Measurements from ENCODE around the gene SPATA22. TPM values are rescaled to one million over a fixed set of nuclear protein-coding genes. Genes with fewer than 3 reads are reported as not detected.
"Not testable (repeated sequence)": the region's sequence is repeated elsewhere in the genome, so short reads cannot be mapped to it uniquely, and the experiment has no call there.

SPATA22 gene
- polyA plus RNA-seq, 1 donor = 0.32 TPM

DNA sequence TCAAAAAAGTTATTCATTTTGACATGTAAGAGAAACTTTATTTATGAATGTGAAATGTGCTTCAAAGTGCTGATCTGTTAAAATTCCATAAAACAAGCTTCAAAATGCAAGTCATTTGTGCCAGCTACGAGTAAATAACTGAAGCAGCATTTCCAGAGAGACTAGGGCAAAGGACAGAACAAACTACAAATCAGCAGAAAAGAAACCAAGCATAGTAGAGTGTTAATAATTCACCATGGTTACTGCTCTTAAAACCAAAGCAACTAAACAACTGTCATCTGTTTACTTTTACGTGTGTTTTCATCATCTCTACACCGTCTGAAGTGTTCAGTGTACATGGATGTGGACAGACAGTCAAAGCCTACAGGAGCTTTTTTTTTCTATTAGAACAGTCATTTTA, 2.6 kb upstream of the SPATA22 start:
- DNase-seq = no peak

DNA sequence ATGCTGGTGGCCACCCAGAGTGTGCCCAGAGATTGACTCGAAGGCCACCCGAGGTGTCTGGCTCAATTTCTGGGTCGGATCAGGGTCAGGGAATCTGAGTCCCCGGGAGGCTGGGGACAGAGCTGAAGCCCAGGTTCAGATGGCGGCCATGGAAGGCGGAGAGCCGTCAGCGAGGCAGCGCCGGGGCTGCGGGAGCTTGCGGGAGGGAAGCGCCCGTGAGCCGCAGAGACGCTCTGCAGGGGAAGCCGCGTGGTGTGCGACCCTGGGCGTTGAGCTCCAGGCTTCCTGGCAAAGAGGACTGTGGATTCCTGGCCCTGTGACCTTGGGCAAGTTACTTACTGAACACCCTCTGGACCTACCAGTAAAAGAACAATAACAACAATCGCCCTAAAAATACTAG, 518 bp upstream of the SPATA22 start:
- DNase-seq = no peak

DNA sequence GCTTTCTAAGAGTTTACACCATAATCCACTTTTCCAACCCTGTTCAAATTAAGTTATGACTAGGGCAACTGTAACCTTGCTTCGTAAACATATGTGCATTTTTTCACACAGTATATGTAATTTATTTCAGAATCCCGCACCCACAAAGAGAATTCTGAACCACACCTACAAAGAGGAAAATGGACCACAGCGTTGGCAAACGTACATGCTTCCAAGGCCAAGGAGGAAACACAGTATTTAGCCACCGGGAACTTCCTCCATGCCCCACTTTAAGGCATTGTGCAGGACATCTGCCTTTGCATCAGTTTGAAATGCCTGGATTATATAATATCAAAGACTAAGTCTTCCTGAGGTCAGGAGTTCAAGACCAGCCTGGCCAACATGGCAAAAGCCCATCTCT, 2.1 kb downstream of the SPATA22 start:
- no peak for DNase-seq

DNA sequence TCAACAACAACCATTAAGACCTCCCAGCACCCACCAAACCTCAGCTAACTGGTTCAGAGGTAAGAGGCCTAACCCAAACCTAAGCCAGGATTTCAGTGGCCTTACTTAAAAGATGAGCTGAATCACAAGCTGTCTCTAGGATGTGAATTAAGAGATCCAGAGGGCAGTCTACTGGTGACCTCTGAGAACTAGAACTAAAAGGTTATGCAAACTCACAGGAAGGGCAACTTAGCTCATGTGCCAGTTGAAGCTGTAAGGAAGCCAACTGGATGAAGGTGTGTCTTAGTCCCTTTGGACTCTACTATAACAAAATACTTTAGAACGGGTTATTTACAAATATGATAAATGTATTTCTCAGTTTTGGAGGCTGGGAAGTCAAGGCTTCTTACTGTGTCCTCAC, 5.3 kb downstream of the SPATA22 start:
- DNase-seq = not testable (repeated sequence)

DNA sequence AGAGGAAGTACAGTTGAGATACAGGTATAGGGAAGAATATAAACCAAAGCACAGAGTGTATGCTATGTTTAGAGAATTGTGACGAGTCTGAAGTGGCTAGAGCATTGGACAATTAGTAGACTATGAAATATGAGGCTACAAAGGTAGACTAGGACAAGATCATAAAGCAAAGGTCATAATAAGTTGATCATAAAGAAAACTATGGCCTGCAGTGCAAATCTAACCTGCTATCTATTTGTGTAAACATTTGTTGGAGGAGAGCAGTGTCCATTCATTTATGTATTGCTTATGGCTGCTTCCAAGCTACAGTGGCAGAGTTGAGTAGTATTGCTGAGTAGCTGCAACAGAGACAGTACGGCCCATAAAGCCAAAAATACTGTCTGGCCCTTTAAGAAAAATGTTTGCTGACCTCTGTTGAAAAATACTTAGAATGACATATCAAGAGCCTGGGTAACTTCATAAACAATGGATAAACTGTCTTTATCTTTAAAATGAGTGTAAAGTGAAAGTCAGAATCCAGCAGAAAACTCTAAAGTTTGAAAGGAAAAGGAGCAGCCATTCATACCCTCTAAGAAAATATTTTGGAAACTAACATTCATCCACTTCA, 23.5 kb downstream of the SPATA22 start:
- DNase-seq = no peak

DNA sequence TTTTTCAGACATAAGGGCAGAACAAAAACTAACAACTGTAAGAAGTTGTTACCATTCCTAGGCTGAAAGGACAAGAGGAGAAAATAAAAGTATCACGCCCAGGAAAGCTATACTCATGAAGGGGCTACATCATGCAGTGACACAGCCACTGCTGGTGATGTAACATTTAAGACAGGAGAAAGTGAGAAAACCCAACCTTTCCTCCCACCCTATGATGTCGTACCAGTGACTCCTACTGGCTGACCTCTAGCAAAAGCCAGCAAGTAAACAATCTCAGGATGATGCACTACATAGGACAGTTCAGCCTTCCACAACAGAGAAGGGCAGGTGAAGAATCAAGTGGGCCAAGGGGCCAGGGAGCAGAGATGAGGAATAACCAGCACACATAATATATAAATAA, 24.0 kb downstream of the SPATA22 start:
- no peak for DNase-seq

DNA sequence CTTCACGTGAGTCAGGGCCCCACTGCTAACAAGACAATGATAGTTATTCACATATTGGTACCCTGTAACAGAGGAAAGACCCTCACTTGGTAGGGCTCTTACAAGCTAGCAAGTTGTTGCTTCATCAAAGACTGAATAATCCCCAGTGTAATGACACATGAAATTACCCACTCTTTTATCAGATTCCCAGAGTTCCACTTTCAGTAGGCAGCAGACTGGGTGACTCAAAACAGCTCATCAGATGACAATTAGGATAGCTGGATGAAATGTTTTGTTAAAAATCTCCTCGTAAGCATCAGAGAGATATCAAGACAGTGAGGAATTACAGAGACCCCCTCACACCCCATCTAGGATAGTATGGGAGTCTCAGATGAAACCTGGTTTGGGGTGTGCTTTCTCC, 31.2 kb downstream of the SPATA22 start:
- no peak for DNase-seq

DNA sequence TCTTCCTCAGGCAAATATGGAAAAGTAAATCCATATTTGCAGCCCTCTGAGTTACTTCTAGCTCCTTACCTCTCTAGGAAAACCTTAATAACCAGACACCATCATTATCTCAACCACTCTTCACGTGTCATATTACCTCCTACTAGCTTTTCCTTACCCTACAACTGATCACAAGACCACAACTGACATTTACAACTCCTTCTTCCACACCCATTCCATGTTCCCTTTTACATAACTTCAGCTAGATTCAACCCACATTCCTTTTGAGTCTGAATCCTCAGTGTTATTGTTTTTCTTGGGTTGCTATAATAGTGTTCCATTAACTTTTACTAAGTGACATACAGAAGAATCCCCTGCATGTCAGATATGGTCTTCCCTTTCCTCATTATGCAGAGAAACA, 33.3 kb downstream of the SPATA22 start:
- no peak for DNase-seq

DNA sequence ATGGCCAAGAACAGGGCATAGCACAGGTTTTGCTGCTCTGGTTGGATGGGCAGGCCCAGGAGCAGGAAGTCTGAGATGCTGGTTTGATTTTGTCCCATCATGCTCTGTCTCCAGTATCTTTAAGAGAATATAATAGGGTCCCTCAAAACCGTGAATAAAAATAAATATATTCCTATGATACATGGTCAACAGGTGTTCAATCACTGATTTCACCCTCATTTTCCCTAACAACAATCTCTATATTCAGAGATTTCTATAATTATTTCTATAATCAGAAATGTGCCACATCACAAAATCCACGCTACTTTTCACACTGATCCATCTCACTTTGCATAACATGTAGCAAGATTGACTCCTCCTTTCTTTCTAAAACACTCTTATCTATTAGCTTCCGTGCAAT, 37.9 kb downstream of the SPATA22 start, which contains the start of gene OR1E2:
Gene OR1E2, minus strand, starts transcription at position 101 of the 400 bp plus-strand sequence. Its CDS starts 0 bp downstream, at position 101.
- DNase-seq = no peak

DNA sequence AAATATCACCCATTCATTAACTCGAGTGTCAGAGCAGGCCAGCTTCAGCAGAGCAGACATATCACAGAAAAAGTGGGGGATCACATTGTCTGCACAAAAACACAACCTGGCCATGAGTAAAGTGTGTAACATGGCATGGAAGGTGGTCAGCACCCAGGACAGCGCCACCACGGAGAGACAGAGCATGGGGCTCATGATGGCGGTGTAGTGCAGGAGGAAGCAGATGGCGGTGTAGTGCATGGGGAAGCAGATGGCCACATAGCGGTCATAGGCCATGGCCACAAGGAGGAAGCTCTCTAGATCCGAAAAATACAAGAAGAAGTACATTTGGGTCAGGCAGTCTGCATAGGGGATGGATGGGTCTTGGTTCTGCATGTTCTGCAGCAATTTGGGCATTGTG, 38.4 kb downstream of the SPATA22 start:
- not testable (repeated sequence) for DNase-seq

DNA sequence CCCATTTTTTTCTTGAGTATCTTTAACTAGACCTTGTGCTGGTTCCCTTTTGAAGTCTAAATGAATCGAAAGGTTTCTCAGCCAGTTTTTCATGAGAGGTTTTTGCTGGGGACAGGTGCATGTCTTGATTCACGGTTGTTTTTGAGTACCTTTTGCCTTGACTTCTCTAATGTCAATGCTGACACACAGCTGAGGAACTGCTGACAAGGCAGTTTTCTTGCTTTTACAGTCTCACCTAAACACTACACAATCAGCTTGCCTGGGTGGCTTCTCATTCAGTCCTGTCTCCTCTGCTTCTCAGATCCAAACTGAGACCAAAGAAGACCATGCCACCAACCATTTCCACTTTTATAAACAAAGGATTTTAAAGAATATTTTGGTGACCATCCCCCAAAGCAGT, 53.4 kb downstream of the SPATA22 start:
- DNase-seq = no peak

DNA sequence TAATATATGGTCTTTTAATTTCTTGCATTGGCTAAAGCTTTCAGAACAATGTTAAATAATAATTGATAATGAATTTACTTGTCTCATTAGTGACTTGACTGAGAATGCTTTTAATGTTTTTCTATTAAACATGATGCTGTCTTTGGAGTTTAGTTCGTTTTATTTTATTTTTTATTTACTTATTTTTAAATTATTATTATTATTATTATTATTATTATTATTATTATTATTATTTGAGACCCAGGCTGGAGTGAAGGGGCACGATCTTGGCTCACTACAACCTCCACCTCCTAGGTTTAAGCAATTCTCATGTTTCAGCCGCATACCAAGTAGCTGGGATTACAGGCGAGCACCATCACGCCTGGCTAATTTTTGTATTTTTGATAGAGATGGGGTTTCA, 56.0 kb downstream of the SPATA22 start:
- DNase-seq = no peak

DNA sequence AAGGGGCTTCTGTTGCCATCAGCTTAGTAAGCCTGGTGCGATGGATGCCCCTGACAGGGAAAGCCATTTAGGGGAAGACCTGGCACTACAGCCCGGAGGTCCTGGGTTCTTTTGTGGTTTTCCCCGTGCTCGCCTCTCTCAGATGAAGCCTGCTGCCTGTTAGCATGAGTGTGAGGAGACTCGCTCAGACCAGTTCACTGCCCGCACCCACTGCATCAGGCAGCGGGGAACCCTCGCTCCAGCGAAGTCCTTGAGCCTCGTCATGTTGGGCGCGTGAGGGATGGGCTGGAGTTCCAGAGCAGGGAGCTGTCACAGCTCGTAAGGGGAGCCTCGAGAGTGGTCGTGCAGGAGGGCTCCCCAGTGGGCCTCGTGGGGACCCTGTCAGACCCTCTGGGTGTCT, 59.4 kb downstream of the SPATA22 start:
- DNase-seq = not testable (repeated sequence)

DNA sequence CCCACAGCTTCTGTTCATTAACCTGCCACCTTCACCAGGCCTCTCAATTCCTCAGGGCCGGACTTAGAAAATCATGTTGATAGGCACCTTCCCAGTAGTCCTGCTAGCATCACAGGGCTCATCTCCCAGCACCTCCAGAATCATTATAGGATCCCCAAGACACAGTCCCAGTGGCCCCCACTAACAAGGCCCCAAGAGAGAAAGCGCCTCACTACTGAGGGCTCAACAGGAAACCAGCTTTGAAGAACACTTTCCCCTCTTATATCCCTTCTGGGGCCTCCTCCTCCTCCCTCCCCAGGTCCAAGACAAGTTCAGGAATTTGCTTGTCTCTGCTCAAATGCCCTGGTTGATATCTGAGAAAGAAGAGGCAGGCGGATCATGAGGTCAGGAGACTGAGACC, 60.5 kb downstream of the SPATA22 start, which contains the start of gene OR3A3:
Gene OR3A3, plus strand, starts transcription at position 301 of the 400 bp plus-strand sequence.
- DNase-seq = no peak

DNA sequence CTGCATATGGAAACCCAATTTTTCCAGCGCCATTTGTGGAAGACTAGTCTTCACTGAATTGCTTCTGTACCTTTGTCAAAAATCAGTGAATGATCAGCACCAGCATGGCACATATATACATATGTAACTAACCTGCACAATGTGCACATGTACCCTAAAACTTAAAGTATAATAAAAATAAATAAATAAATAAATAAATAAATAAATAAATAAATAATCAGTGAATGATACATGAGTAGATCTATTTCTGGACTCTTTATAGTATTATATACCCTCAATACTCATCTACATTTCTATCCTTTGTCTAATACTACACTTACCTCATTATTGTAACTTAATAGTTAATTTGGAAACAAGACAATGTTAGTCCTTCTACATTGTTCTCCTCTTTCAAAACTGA, 67.8 kb downstream of the SPATA22 start:
- not testable (repeated sequence) for DNase-seq

DNA sequence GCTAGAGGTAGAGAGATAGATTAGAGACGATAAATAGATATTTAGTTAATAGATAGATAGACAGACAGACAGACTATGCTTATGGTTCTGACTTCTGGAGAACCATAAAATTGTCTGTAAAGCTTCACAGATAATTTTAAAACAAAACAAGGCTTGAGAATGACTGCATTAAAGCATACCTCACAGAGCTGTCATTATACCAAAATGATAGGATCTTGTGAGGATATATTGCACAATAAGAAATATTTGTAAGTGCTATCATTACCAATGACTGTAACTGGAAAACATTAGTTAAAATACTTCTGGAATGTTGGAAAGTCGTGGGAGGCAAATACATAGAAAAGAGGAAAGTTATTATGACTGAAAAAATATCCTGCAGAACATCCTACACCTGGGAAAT, 69.8 kb downstream of the SPATA22 start:
- no peak for DNase-seq

DNA sequence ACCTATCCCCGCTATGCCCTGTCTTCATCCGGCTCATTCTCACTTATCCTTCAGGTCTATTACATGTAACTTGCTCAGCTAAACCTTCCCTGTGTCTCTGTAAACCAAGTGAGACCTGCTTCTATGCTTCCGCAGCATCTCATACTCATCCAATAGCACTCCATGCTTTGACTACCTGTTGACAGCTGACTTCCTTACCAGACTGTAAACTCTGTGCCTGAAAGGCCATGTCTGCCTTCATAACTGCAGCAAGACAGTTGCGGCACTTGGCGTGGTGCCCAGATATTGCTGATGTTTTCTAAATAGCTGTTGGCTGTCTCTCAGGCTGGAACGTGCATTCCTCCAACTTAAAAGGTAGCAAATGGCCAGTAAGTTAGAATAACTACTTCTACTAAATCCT, 71.6 kb downstream of the SPATA22 start:
- DNase-seq = no peak

DNA sequence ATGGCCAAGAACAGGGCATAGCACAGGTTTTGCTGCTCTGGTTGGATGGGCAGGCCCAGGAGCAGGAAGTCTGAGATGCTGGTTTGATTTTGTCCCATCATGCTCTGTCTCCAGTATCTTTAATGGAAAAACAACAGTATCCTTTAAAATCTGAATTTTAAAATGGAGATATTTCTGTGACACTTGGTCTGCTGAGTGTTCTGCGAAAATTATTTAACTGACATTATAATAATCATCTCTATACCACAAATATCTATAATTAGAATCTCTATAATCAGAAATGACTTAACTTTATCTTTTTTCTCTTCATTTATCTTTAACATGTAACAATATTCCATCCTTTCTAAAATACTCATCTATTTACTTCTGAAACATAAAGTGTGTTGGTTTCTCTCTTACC, 73.3 kb downstream of the SPATA22 start, which contains the start of gene OR1E1:
Gene OR1E1, minus strand, starts transcription at position 101 of the 400 bp plus-strand sequence. Its CDS starts 0 bp downstream, at position 101.
- no peak for DNase-seq

DNA sequence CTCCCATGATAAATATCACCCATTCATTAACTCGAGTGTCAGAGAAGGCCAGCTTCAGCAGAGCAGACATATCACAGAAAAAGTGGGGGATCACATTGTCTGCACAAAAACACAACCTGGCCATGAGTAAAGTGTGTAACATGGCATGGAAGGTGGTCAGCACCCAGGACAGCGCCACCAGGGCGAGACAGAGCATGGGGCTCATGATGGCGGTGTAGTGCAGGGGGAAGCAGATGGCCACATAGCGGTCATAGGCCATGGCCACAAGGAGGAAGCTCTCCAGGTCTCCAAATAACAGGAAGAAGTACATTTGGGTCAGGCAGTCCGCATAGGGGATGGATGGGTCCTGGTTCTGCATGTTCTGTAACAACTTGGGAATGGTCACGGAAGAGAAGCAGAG, 73.8 kb downstream of the SPATA22 start:
- not testable (repeated sequence) for DNase-seq

Other genes with a start within 250 kb of the SPATA22 start
- not detected for gene OR3A1, start 173.5 kb downstream of the SPATA22 start, polyA plus RNA-seq (ENCODE audit: insufficient read length)
- 0.45 TPM for gene OR3A2, start 85.5 kb downstream of the SPATA22 start, polyA plus RNA-seq (ENCODE audit: insufficient read length)
- not detected for gene OR1E1, start 73.4 kb downstream of the SPATA22 start, polyA plus RNA-seq (ENCODE audit: insufficient read length)
- gene OR3A3, start 60.4 kb downstream of the SPATA22 start, polyA plus RNA-seq (ENCODE audit: insufficient read length) = not detected
- gene OR1E2, start 38.0 kb downstream of the SPATA22 start, polyA plus RNA-seq (ENCODE audit: insufficient read length) = not detected
- 4.0 TPM for gene ASPA, start 4.2 kb upstream of the SPATA22 start, polyA plus RNA-seq (ENCODE audit: insufficient read length)
- 1.2 TPM for gene TRPV3, start 86.0 kb upstream of the SPATA22 start, polyA plus RNA-seq (ENCODE audit: insufficient read length)
- gene TRPV1, start 137.6 kb upstream of the SPATA22 start, polyA plus RNA-seq (ENCODE audit: insufficient read length) = 7.5 TPM
- gene SHPK, start 164.4 kb upstream of the SPATA22 start, polyA plus RNA-seq (ENCODE audit: insufficient read length) = 7.7 TPM
- 10.4 TPM for gene CTNS, start 164.9 kb upstream of the SPATA22 start, polyA plus RNA-seq (ENCODE audit: insufficient read length)
- gene TAX1BP3, start 196.8 kb upstream of the SPATA22 start, polyA plus RNA-seq (ENCODE audit: insufficient read length) = 47.5 TPM
- 44.2 TPM for gene EMC6, start 197.0 kb upstream of the SPATA22 start, polyA plus RNA-seq (ENCODE audit: insufficient read length)
- gene P2RX5, start 224.3 kb upstream of the SPATA22 start, polyA plus RNA-seq (ENCODE audit: insufficient read length) = 31.8 TPM

Data from hindlimb muscle (tissue), 1 donor.